NCI-H2227 (cell line): ENCODE data around the gene CHD2.

Experiments used
- DNase-seq: peaks from one replicate; lab custom pipeline; 2025; ENCODE audit not compliant: unreplicated experiment; lab: John Stamatoyannopoulos, UW

CHD2 gene

GRCh38 chr15:92954578-92954977 lies 54.5 kb downstream of the CHD2 start:
- DNase-seq = no peak

GRCh38 chr15:92955706-92956105 lies 55.6 kb downstream of the CHD2 start:
- no peak for DNase-seq

DNA sequence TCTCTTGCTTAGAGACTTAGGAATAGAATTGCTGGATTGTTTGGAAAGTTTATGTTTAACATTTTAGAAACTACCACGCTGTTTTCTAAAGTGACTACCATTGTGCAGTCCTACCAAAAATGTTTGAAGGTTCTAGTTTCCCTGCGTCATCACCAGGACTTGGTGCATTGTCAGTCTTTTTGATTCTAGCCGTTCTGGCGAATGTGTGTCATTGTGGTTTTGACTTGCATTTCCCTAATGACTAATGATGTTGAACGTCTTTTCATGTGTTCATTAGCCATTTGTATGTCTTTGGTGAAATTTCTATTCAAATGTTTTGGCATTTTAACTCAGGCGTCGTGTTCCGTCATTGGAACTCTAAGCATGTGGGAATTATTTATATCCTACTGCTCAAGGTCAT lies 58.0 kb downstream of the CHD2 start:
- DNase-seq = no peak

DNA sequence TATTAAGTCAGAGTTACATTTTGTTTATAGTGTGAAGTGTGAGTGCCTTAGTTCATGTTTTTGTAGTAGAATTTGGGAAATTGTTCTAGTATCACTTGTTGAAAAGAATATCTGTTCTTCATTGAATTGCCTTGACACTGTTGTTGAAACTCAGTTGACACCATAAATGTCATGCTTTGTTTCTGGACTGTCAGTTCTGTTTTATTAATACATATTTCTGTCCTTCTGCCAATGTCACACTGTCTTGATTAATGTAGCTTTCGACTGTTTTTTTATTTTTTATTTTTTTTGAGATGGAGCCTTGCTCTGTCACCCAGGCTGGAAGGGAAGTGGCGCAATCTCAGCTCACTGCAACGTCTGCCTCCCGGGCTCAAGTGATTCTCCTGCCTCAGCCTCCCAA lies 59.1 kb downstream of the CHD2 start:
- DNase-seq = no peak

DNA sequence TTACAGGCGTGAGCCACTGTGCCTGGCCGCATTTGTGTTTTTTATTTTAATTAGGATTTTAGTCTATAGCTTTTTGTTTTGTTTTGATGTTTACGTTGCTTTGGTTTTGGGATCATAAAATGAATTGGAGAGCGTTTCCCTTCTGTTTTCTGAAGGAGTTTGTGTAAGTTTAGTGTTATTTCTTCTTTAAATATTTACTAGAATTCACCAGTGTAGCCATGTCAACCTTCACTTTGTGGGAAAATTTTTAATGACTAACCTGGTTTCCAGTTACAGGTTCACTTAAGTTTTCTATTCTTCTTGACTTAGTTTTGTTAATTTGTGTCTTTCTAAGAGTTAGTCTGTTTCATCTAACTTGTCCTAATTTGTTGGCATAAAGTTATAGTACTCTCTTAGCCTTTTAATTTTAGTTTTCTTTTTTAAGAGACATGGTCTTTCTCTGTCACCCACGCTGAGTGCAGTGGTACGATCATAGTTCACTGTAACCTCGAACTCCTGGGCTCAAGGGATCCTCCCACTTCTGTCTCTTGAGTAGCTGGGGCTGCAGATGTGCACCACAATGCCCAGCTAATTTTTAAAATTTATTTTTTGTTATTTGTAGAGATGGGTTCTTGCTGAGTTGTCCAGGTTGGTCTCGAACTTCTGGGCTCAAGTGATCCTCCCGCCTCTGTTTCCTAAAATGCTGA lies 61.0 kb downstream of the CHD2 start:
- DNase-seq = no peak

DNA sequence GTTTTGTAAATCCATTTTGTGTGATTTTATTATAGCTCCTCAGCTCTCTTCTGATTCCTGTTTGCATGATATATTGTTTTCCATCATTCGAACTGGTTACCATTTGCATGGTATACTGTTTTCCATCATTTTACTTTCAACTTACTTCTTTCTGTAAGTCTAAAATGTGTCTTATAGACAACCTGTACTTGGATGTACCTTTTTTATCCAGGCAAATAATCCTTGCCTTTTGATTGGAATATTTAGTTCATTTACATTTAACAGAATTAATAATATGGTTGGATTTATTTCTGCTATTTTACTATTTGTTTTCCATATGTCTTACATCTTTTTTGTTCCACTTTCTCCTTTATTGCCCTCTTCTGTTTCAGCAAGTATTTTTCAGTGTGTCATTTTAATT lies 62.8 kb downstream of the CHD2 start:
- no peak for DNase-seq

DNA sequence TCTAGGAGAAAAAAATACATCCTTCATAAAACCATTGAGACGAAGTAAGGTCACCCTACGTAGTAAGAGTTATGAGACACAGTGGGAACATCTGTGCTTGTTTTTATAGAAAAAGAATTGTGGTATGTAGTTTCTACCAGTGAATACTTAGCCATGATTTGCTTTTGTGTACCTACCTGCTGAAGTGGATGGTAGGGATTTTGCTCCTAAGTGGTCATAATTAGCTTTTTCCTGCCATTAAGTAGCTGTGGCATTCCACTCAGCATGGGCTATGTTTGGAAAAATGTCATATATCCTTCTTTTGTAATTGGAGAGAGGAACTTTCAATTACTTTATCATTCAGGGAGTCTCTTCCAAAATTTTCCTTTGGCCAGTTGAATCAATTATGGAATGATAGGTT lies 63.7 kb downstream of the CHD2 start:
- DNase-seq = no peak

- no peak for DNase-seq
Measured at GRCh38 chr15:92968926-92969651, 69.0 kb downstream of the CHD2 start.

- no peak for DNase-seq
Measured at GRCh38 chr15:92970656-92971055, 70.5 kb downstream of the CHD2 start.

GRCh38 chr15:92971081-92971480 lies 71.0 kb downstream of the CHD2 start:
- no peak for DNase-seq

- DNase-seq = no peak
Measured at GRCh38 chr15:92971713-92972112, 71.6 kb downstream of the CHD2 start.

DNA sequence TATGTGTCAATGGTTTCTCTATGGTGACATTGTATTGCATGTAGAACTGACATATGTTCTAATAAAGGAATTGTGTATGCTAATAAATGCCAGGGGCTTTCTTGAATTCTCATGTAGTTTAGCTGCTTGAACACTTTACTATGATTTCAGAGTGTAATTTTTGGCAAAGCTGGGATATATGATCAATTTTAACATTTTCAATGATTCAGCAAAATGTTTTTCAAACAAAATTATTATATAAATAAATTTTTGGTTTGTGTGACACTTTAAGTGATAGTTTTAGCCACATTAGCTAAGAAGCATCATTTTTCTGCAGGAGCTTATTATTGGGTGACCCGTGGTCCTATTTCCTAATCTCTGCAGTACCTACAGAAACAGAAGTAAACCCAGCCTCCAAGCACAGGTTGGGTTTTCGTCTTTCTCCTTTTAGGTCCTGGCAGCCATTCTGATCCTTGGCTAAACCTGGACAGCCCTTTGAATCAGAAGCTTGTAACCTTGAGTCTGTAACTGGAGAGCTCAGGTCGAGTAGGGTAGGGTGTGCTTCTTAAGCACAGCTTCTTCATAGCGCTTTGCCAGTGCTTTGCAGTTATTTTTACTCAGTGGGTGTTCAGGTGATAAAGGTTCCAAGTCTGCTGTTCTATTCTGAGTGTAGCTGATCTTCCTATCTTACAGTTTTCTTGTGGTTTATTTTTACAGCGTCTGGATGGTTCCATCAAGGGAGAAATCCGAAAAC lies 74.2 kb downstream of the CHD2 start:
- no peak for DNase-seq

DNA sequence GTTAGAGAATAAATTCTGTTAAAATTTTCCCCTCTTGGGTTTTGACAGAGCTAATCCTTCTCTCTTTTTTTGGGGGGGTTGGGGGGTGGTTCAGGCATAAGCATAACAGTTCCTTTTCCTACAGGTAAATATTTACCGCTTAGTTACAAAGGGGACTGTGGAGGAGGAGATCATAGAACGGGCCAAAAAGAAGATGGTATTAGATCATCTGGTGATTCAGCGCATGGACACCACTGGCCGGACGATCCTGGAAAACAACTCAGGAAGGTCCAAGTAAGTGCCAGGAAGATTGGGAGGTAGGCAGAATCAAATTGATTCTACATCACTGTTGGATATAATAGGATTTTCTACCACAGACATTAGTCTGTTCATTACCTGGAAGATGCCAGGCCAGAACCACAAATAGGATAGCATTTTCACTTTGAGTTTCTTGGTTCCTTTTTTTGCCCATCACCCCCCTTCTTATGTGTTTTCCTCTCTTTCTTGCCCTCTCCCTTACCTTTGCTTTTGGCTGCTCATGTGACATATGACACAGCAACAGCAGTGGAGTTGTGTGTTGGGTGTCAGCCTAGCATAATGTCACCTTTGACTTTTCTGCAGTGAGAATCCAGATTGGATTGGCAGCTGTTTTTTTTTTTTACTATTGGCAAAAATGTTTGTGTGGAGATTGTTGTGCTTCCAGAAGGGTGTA lies 79.0 kb downstream of the CHD2 start:
- no peak for DNase-seq

DNA sequence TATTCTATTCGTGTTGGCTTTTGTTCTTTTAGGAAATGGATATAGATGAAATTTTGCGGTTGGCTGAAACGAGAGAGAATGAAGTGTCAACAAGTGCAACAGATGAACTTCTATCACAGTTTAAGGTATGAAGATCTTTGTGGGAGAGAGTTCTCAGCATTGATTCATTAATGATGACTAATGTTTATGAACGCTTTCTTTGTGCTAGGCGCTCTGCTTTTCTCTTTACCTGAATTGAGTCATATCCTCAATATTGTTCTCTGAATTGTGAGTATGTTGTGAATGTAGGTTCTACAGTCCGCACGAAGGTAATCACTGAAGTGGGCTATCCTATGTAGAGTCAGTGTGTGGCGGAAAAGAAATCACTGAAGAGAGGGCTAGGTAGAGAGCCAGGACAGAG lies 81.2 kb downstream of the CHD2 start:
- DNase-seq = no peak

GRCh38 chr15:92984161-92984560 lies 84.0 kb downstream of the CHD2 start:
- no peak for DNase-seq

GRCh38 chr15:92989470-92989869 lies 89.3 kb downstream of the CHD2 start:
- DNase-seq = no peak

DNA sequence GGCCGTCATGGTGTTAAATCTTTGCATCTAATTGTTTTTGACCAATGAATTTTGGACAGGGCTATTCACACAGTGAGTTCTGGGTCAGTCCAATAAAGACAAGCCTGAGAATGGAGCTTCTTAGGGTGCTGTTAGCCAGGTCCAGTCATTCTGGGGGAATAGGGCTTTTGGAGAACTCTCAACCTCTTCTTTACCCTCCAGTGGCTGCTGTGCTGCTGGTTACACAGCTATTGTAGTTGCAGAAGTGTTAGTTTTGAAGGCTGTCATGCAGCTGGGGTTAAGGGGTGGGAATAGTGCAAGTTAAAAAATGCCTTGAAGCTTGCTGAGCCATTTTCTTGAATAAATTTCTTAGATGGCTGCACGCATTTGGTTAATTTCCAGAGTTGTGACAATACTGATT lies 89.9 kb downstream of the CHD2 start:
- DNase-seq = no peak

GRCh38 chr15:92992720-92993119 lies 92.6 kb downstream of the CHD2 start:
- DNase-seq = no peak

DNA sequence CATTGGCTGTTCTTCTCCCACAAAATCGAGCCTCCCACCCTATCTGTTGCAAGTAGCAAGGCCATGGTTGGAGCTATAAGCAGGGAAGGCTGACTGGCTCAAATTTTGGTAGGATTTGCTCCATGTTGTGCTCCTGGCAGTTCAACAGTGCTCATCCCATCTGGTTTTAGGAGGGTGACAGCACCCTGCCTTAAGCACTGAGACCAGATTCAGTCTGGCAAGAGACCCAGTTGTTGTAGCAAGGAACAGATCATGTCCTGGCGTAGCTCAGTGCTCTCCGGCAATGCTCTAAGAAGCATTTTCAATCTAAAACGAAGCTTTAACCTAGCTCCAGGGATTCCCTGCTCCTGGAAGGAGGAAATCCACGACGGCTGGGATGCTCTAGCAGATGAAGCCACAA lies 97.7 kb downstream of the CHD2 start:
- no peak for DNase-seq

GRCh38 chr15:93001156-93001555 lies 101.0 kb downstream of the CHD2 start:
- DNase-seq = no peak

- DNase-seq = no peak
Measured at GRCh38 chr15:93001881-93002280, 101.8 kb downstream of the CHD2 start.

- no peak for DNase-seq
Measured at GRCh38 chr15:93005133-93005532, 105.0 kb downstream of the CHD2 start.
